ENCODE data around the gene ZBTB48. TPM values are rescaled to one million over a fixed set of nuclear protein-coding genes. Genes with fewer than 3 reads are reported as not detected.
A peak's percentile ranks its signal among the peaks of the same experiment; 100 is the strongest.

Gene ZBTB48
- total RNA-seq, 1 donor from 2014 or later = 106 TPM

DNA sequence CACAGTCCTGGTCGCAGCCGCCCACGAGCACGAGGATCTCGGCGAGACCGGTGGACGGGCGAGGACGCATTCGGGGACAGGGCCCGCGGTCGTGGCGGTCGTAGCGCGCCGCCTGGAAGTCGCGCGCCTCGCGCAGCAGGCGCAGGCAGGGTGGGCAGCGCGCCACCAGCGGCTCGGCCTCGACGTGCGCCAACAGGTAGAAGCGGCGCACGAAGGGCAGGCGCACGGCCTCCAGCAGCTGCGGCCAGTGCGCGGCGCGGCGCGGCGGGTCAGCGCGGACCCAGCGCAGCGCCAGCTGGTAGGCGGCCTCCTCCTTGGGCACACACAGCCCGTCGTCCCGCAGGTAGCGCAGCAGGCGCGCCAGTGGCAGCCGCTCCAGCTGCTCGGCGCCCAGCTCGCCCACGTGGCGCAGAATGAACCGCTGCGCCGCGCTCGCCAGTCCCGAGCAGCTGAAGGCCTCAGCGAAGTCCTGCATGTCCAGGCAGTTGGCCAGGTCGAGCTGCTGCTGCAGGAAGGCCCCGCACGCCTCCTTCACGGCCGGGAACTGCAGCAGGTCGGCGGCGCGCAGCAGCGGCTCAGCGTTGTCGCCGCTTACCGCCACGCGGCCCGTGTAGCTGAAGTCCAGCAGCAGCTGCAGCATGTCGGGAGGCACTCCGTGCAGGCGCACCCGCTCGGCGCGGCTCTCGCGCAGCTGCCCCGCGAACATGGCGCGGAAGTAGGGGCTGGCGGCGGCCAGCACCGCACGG lies 22.3 kb downstream of the ZBTB48 start:
- TF ChIP-seq, protein P1, sequence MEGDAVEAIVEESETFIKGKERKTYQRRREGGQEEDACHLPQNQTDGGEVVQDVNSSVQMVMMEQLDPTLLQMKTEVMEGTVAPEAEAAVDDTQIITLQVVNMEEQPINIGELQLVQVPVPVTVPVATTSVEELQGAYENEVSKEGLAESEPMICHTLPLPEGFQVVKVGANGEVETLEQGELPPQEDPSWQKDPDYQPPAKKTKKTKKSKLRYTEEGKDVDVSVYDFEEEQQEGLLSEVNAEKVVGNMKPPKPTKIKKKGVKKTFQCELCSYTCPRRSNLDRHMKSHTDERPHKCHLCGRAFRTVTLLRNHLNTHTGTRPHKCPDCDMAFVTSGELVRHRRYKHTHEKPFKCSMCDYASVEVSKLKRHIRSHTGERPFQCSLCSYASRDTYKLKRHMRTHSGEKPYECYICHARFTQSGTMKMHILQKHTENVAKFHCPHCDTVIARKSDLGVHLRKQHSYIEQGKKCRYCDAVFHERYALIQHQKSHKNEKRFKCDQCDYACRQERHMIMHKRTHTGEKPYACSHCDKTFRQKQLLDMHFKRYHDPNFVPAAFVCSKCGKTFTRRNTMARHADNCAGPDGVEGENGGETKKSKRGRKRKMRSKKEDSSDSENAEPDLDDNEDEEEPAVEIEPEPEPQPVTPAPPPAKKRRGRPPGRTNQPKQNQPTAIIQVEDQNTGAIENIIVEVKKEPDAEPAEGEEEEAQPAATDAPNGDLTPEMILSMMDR (IDR thresholded peaks at IDR 0.05) = no peak
- DNase-seq (ENCODE audit: low spot score in 2 of 2) = no peak
- peaks cover 23 to 42% of the 10 kb centered on the region in 2 donors for H3K4me1 ChIP-seq
- intact Hi-C loops (cut with DNase I) = loop anchor here (1.0 to 2.0 kb wide), 5 partner anchors 23 to 183 kb away; partner anchors contain the start of genes CAMTA1, NOL9, TAS1R1 and ZBTB48
- H3K9me3 ChIP-seq = no peaks in the 10 kb centered on the region
- peaks cover 26 to 27% of the 10 kb centered on the region in 2 donors for H3K36me3 ChIP-seq
- no peaks in the 10 kb centered on the region for H3K27me3 ChIP-seq
- peak overlapping the region; percentile 92 to 95 for H3K4me3 ChIP-seq
- H3K27ac ChIP-seq = peak overlapping the region; percentile 98 to 99

GRCh38 chr1:6602669-6603237 lies 23.0 kb downstream of the ZBTB48 start, which contains the start of gene KLHL21:
Gene KLHL21 (minus strand): TSS chr1:6602869. CDS start chr1:6602817, 52 bp downstream.
- H3K4me1 ChIP-seq = peaks cover 20 to 36% of the 10 kb centered on the region in 2 donors
- DNase-seq (ENCODE audit: low spot score in 2 of 2) = peak; percentile 77 to 96
- no peaks in the 10 kb centered on the region for H3K27me3 ChIP-seq
- TF ChIP-seq, protein P1 (IDR thresholded peaks at IDR 0.05) = no peak
- intact Hi-C loops (cut with DNase I) = loop anchor here (2.0 kb wide), 1 partner anchor 182 kb away; the partner anchor contains the start of gene CAMTA1
- peaks cover 19 to 20% of the 10 kb centered on the region in 2 donors for H3K36me3 ChIP-seq
- peak within 1 kb of the TSS; percentile 98 to 99 for H3K27ac ChIP-seq
- peak within 1 kb of the TSS; percentile 92 to 95 for H3K4me3 ChIP-seq
- H3K9me3 ChIP-seq = no peaks in the 10 kb centered on the region

DNA sequence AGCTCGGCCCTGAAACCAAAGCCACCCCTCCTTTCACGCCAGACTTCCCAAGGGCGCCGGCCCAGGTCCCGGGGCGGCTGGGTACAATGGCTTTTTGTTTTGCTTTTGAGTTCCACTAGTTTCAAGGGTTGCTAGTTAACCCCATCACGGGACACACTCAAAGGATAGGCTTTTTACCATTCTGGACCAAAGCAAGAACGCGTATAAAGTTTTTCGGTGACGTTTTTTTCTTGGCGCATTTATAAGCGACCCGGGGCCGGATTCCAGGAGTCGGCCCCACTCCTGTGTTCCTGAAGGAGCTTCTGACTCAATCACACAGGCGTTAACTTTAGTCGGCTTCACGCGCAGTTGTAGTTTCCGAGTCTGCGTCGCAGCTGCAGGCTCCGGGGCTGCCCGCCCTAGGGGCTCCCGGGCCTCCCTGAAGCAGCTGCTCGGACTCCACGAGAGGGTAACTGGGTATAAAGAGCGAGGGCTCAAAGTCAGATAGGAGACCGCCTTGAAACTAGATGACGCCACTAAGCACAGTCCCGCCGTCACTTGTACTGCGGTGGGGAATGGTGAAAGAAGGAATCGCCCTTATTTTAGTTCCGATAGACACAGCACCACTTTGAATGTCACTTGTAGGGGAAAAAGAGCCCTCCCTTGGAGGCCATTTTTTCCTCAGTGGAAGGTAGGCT lies 23.6 kb downstream of the ZBTB48 start:
- peak in 1 of 2 donors; percentile 87 for DNase-seq (ENCODE audit: low spot score in 2 of 2)
- intact Hi-C loops (cut with DNase I) = loop anchor here (2.0 kb wide), 1 partner anchor 181 kb away; the partner anchor contains the start of gene CAMTA1

GRCh38 chr1:6603915-6604558 lies 24.2 kb downstream of the ZBTB48 start:
- TF ChIP-seq, protein P1 (IDR thresholded peaks at IDR 0.05) = no peak
- intact Hi-C loops (cut with DNase I) = loop anchor here (1.0 to 2.0 kb wide), 2 partner anchors 9 to 181 kb away; partner anchors contain the start of genes CAMTA1 and PHF13
- peak overlapping the region; percentile 98 to 99 for H3K27ac ChIP-seq

More for the DNA sequence above, 23.6 kb downstream of the ZBTB48 start:
- no peaks in the 10 kb centered on the region for H3K27me3 ChIP-seq
- peaks cover 13 to 14% of the 10 kb centered on the region in 2 donors for H3K36me3 ChIP-seq
- peak overlapping the region; percentile 92 to 95 for H3K4me3 ChIP-seq
- peak overlapping the region; percentile 98 to 99 for H3K27ac ChIP-seq
- TF ChIP-seq, protein P1 (IDR thresholded peaks at IDR 0.05) = peak in 1 of 3 experiments; percentile 9
- H3K4me1 ChIP-seq = peaks cover 15 to 30% of the 10 kb centered on the region in 2 donors
- H3K9me3 ChIP-seq = no peaks in the 10 kb centered on the region

More at GRCh38 chr1:6603915-6604558, 24.2 kb downstream of the ZBTB48 start:
- H3K4me1 ChIP-seq = peaks cover 9 to 25% of the 10 kb centered on the region in 2 donors
- H3K9me3 ChIP-seq = no peaks in the 10 kb centered on the region
- H3K27me3 ChIP-seq = no peaks in the 10 kb centered on the region
- DNase-seq (ENCODE audit: low spot score in 2 of 2) = peak; percentile 59 to 97
- peaks cover 6 to 7% of the 10 kb centered on the region in 2 donors for H3K36me3 ChIP-seq
- H3K4me3 ChIP-seq = peak overlapping the region; percentile 92 to 95

All from ascending aorta (tissue), 2 donors.